Neural progenitor cell (in vitro differentiated cells): ENCODE results near the gene ADRB2. TPM values are rescaled to one million over a fixed set of nuclear protein-coding genes. Genes with fewer than 3 reads are reported as not detected.

Source experiments
- DNase-seq: peaks from one replicate; pipeline ENCODE4 v3.0.0-alpha.2; 2016; ENCODE audit warnings: low spot score
- H2AFZ ChIP-seq: fragments of 200-600 bp; sonication (generic); replicated peaks from 2 replicates; pipeline ENCODE4 v1.6.1; 2016; ENCODE audit warnings: antibody characterized with exemption
- H3F3A ChIP-seq: fragments of 200-600 bp; sonication (generic); 2 replicates; pipeline ENCODE4 v1.6.1; 2016; ENCODE audit warnings: antibody characterized with exemption, low read depth
- H3K27ac ChIP-seq: fragments of 200-600 bp; sonication (generic); 2 replicates; pipeline ENCODE4 v1.5.1; 2016; ENCODE audit warnings: mild to moderate bottlenecking
- H3K27me3 ChIP-seq: fragments of 200-600 bp; sonication (generic); 2 replicates; pipeline ENCODE4 v1.6.1; 2016; ENCODE audit warnings: mild to moderate bottlenecking, moderate library complexity
- H3K36me3 ChIP-seq: fragments of 200-600 bp; sonication (generic); 2 replicates; pipeline ENCODE4 v1.5.1; 2016
- H3K4me1 ChIP-seq: fragments of 200-600 bp; sonication (generic); 2 replicates; pipeline ENCODE4 v1.6.1; 2016; ENCODE audit warnings: mixed run types
- H3K4me2 ChIP-seq: fragments of 200-600 bp; sonication (generic); 2 replicates; pipeline ENCODE4 v1.6.1; 2016
- H3K4me3 ChIP-seq: fragments of 200-600 bp; sonication (generic); 2 replicates; pipeline ENCODE4 v1.5.1; 2016
- H3K79me2 ChIP-seq: fragments of 200-600 bp; sonication (generic); 2 replicates; pipeline ENCODE4 v1.6.1; 2016; ENCODE audit warnings: low read depth
- H3K9ac ChIP-seq: fragments of 200-600 bp; sonication (generic); 2 replicates; pipeline ENCODE4 v1.6.1; 2016
- H3K9me3 ChIP-seq: fragments of 200-600 bp; sonication (generic); 2 replicates; pipeline ENCODE4 v1.5.1; 2016; ENCODE audit warnings: low read depth
- H4K20me1 ChIP-seq: fragments of 200-600 bp; sonication (generic); 2 replicates; pipeline ENCODE4 v1.6.1; 2016; ENCODE audit warnings: low read depth
- H3K27ac Mint-ChIP-seq: 3 replicates; pipeline ENCODE4 v1.8.0; 2021; ENCODE audit warnings: mixed read lengths
- H3K27me3 Mint-ChIP-seq: 2 replicates; pipeline ENCODE4 v1.8.0; 2022; ENCODE audit warnings: low read depth, mild to moderate bottlenecking, inconsistent platforms, moderate library complexity, mixed read lengths; ENCODE audit not compliant: insufficient read depth
- H3K36me3 Mint-ChIP-seq: 3 replicates; pipeline ENCODE4 v1.8.0; 2021; ENCODE audit warnings: mixed read lengths
- H3K4me1 Mint-ChIP-seq: 3 replicates; pipeline ENCODE4 v1.8.0; 2021; ENCODE audit warnings: mixed read lengths
- H3K4me3 Mint-ChIP-seq: 3 replicates; pipeline ENCODE4 v1.8.0; 2021; ENCODE audit warnings: mild to moderate bottlenecking, moderate library complexity, mixed read lengths
- H3K9me3 Mint-ChIP-seq: 3 replicates; pipeline ENCODE4 v1.8.0; 2020; ENCODE audit warnings: mixed read lengths
- CTCF ChIP-seq: fragments of 200-600 bp; sonication (generic); IDR thresholded peaks from 2 replicates; pipeline ENCODE4 v1.5.1; 2017; ENCODE audit warnings: antibody characterized with exemption, mild to moderate bottlenecking
- EZH2 ChIP-seq: fragments of 200-600 bp; sonication (generic); IDR thresholded peaks from 2 replicates; pipeline ENCODE4 v1.6.1; 2017; ENCODE audit warnings: antibody characterized with exemption, mild to moderate bottlenecking, moderate library complexity
- EZH2phosphoT487 ChIP-seq: fragments of 200-600 bp; sonication (generic); IDR thresholded peaks from 2 replicates; pipeline ENCODE4 v1.6.1; 2017; ENCODE audit warnings: antibody characterized with exemption
- total RNA-seq: library from RNA; depleted of rRNA; stranded (reverse); fragments of >200 nt; gene quantifications from 2 replicates; pipeline ENCODE4 v1.2.3, GENCODE V29; 2015; ENCODE audit warnings: low replicate concordance

ADRB2 gene
- total RNA-seq, 1 donor from 2014 or later, result 0.32 TPM

GRCh38 chr5:148834689-148835088 is 8.3 kb downstream of the ADRB2 start:
- Mint-ChIP-seq H3K36me3 (no peaks in the 10 kb centered on the region), H3K9me3 (no peaks in the 10 kb centered on the region), H3K27me3 (peaks cover 14% of the 10 kb centered on the region), H3K4me1 (peaks cover 4% of the 10 kb centered on the region), H3K27ac (no peak overlapping the region), H3K4me3 (no peak overlapping the region)
- no peak overlapping the region for H3K4me3 ChIP-seq
- H3K36me3 ChIP-seq, result no peaks in the 10 kb centered on the region
- no peak overlapping the region for H3K4me2 ChIP-seq
- no peak overlapping the region for H2AFZ ChIP-seq
- DNase-seq, result no peak
- no peaks in the 10 kb centered on the region for H4K20me1 ChIP-seq
- no peaks in the 10 kb centered on the region for H3F3A ChIP-seq
- no peaks in the 10 kb centered on the region for H3K79me2 ChIP-seq
- no peak overlapping the region for H3K27ac ChIP-seq
- H3K9me3 ChIP-seq, result no peaks in the 10 kb centered on the region
- peaks cover 4% of the 10 kb centered on the region for H3K4me1 ChIP-seq
- no peak overlapping the region for H3K9ac ChIP-seq
- no peaks in the 10 kb centered on the region for H3K27me3 ChIP-seq
- TF ChIP-seq CTCF, result no peak
- TF ChIP-seq EZH2, result no peak
- TF ChIP-seq EZH2phosphoT487, result no peak

GRCh38 chr5:148836272-148837250 is 10.2 kb downstream of the ADRB2 start:
- no peak overlapping the region for H3K27ac Mint-ChIP-seq

GRCh38 chr5:148837383-148837782 is 11.0 kb downstream of the ADRB2 start:
- no peak overlapping the region for H2AFZ ChIP-seq
- no peaks in the 10 kb centered on the region for H3K79me2 ChIP-seq
- H3K27ac ChIP-seq, result no peak overlapping the region
- H4K20me1 ChIP-seq, result no peaks in the 10 kb centered on the region
- H3K4me2 ChIP-seq, result no peak overlapping the region
- Mint-ChIP-seq H3K27ac (no peak overlapping the region), H3K27me3 (peaks cover 5% of the 10 kb centered on the region), H3K4me1 (peaks cover 4% of the 10 kb centered on the region), H3K4me3 (no peak overlapping the region), H3K9me3 (no peaks in the 10 kb centered on the region), H3K36me3 (no peaks in the 10 kb centered on the region)
- peaks cover 4% of the 10 kb centered on the region for H3K4me1 ChIP-seq
- H3K36me3 ChIP-seq, result no peaks in the 10 kb centered on the region
- no peak overlapping the region for H3K4me3 ChIP-seq
- H3K9me3 ChIP-seq, result no peaks in the 10 kb centered on the region
- no peaks in the 10 kb centered on the region for H3K27me3 ChIP-seq
- H3K9ac ChIP-seq, result no peak overlapping the region
- H3F3A ChIP-seq, result no peaks in the 10 kb centered on the region
- TF ChIP-seq EZH2phosphoT487 (no peak), EZH2 (no peak), CTCF (no peak)
- no peak for DNase-seq

More at GRCh38 chr5:148836272-148837250, 10.2 kb downstream of the ADRB2 start:
- no peaks in the 10 kb centered on the region for H3K36me3 ChIP-seq
- no peaks in the 10 kb centered on the region for H4K20me1 ChIP-seq
- no peaks in the 10 kb centered on the region for H3K79me2 ChIP-seq
- no peaks in the 10 kb centered on the region for H3K27me3 ChIP-seq
- H3K27me3 Mint-ChIP-seq, result peaks cover 5% of the 10 kb centered on the region
- DNase-seq, result no peak
- H3K4me2 ChIP-seq, result no peak overlapping the region
- H3K4me3 ChIP-seq, result no peak overlapping the region
- H3K4me3 Mint-ChIP-seq, result no peak overlapping the region
- H3K9me3 ChIP-seq, result no peaks in the 10 kb centered on the region
- H3K9ac ChIP-seq, result no peak overlapping the region
- no peaks in the 10 kb centered on the region for H3K9me3 Mint-ChIP-seq
- no peaks in the 10 kb centered on the region for H3K36me3 Mint-ChIP-seq
- H3K4me1 ChIP-seq, result peaks cover 4% of the 10 kb centered on the region
- H2AFZ ChIP-seq, result no peak overlapping the region
- TF ChIP-seq EZH2, result no peak
- no peak for TF ChIP-seq CTCF
- no peak overlapping the region for H3K27ac ChIP-seq
- peaks cover 4% of the 10 kb centered on the region for H3K4me1 Mint-ChIP-seq
- no peaks in the 10 kb centered on the region for H3F3A ChIP-seq
